ENCODE data around the gene IRX3. TPM values are rescaled to one million over a fixed set of nuclear protein-coding genes. Genes with fewer than 3 reads are reported as not detected.

The IRX3 gene
- total RNA-seq, 1 experiment from 2014 or later: 2.4 TPM

- H3K27ac Mint-ChIP-seq: peak overlapping the region in 1 of 3 experiments; percentile 28; a peak in 1 of 7 replicates
- Histone ChIP-seq H3K27ac (ENCODE audit: insufficient read length, low read depth, low read length) (no peak overlapping the region), H3K18ac (ENCODE audit: insufficient read length, low read depth, low read length) (no peak overlapping the region), H3K4me2 (ENCODE audit: insufficient read depth, insufficient read length, low read length) (no peak overlapping the region), H2BK120ac (ENCODE audit: low read depth, low read length, poor library complexity, severe bottlenecking) (no peak overlapping the region), H3K79me1 (ENCODE audit: insufficient read depth, low read depth, low read length, poor library complexity, severe bottlenecking) (no peaks in the 10 kb centered on the region), H2BK20ac (ENCODE audit: low read depth, low read length, poor library complexity, severe bottlenecking) (no peak overlapping the region), H3K27me3 (ENCODE audit: insufficient read depth, low read length) (no peaks in the 10 kb centered on the region; the same call in 1 of the 2 replicates), H3T11ph (ENCODE audit: low read length) (no peak overlapping the region), H2BK5ac (ENCODE audit: insufficient read length, low read length) (no peak overlapping the region), H4K8ac (replicated peaks; ENCODE audit: insufficient read length, low read depth, low read length) (no peak overlapping the region), H3K9me3 (ENCODE audit: control insufficient read depth, low read depth, low read length) (no peaks in the 10 kb centered on the region), H3K23me2 (ENCODE audit: insufficient read length, low read depth, low read length, poor library complexity, severe bottlenecking) (no peaks in the 10 kb centered on the region), H3K9ac (ENCODE audit: extremely low read depth, insufficient read length, low read length) (no peak overlapping the region), H3K14ac (ENCODE audit: insufficient read depth, low read length) (no peak overlapping the region), H2BK12ac (ENCODE audit: insufficient read length, low read depth, low read length) (no peak overlapping the region), H2AK5ac (ENCODE audit: insufficient read length, low read length) (no peak overlapping the region), H2AFZ (ENCODE audit: low read length) (no peak overlapping the region), H3K56ac (ENCODE audit: insufficient read length, low read depth, low read length) (no peak overlapping the region), H3K79me2 (ENCODE audit: insufficient read depth, low read length) (no peaks in the 10 kb centered on the region), H4K5ac (ENCODE audit: insufficient read length, low read depth, low read length) (no peak overlapping the region), H2BK15ac (ENCODE audit: low read depth, low read length) (no peak overlapping the region), H3K4me1 (ENCODE audit: insufficient read depth, low read length) (no peaks in the 10 kb centered on the region), H4K91ac (ENCODE audit: insufficient read length, low read depth, low read length) (no peak overlapping the region), H3K4ac (ENCODE audit: low read depth, low read length) (no peak overlapping the region), H4K20me1 (ENCODE audit: control insufficient read depth, insufficient read depth, insufficient read length) (no peaks in the 10 kb centered on the region), H3K23ac (ENCODE audit: insufficient read length, low read depth, low read length) (no peak overlapping the region)
- H3K27me3 Mint-ChIP-seq (ENCODE audit: low read depth): peaks cover 4% of the 10 kb centered on the region
- no CpG with 5 or more reads among the region's 4 CpGs for WGBS (ENCODE audit: extremely low coverage, insufficient read length, low lambda C conversion rate)
- no peak overlapping the region for H3K4me3 Mint-ChIP-seq
- peaks cover 0 to 3% of the 10 kb centered on the region in 2 experiments; a peak in 4 of 5 replicates for H3K9me3 Mint-ChIP-seq
- no peak for DNase-seq
- H3K36me3 Mint-ChIP-seq (ENCODE audit: insufficient read depth in 1 of 3, low read depth in 3 of 3): peaks cover 0 to 3% (median 0%) of the 10 kb centered on the region in 3 experiments; a peak in 3 of 7 replicates
- TF ChIP-seq, protein P1, sequence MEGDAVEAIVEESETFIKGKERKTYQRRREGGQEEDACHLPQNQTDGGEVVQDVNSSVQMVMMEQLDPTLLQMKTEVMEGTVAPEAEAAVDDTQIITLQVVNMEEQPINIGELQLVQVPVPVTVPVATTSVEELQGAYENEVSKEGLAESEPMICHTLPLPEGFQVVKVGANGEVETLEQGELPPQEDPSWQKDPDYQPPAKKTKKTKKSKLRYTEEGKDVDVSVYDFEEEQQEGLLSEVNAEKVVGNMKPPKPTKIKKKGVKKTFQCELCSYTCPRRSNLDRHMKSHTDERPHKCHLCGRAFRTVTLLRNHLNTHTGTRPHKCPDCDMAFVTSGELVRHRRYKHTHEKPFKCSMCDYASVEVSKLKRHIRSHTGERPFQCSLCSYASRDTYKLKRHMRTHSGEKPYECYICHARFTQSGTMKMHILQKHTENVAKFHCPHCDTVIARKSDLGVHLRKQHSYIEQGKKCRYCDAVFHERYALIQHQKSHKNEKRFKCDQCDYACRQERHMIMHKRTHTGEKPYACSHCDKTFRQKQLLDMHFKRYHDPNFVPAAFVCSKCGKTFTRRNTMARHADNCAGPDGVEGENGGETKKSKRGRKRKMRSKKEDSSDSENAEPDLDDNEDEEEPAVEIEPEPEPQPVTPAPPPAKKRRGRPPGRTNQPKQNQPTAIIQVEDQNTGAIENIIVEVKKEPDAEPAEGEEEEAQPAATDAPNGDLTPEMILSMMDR (conservative IDR thresholded peaks at IDR 0.05): no peak
- peaks cover 10 to 13% of the 10 kb centered on the region in 2 experiments for H3K4me1 Mint-ChIP-seq
Observed at GRCh38 chr16:54246454-54246821, 40.1 kb downstream of the IRX3 start.
